Effector CD8-positive, alpha-beta T cell (primary cell): ENCODE measurements around the gene RGL4.

Experiments
- DNase-seq: peaks from one replicate; lab custom pipeline; 2025; lab: John Stamatoyannopoulos, UW

The RGL4 gene

GRCh38 chr22:23681026-23681809, 9.6 kb upstream of the RGL4 start:
- DNase-seq: no peak

- no peak for DNase-seq
Observed at GRCh38 chr22:23682077-23682476, 8.7 kb upstream of the RGL4 start.

GRCh38 chr22:23682827-23683355, 7.9 kb upstream of the RGL4 start:
- no peak for DNase-seq

- DNase-seq: no peak
Observed at GRCh38 chr22:23683545-23683944, 7.3 kb upstream of the RGL4 start.

GRCh38 chr22:23684026-23684425, 6.8 kb upstream of the RGL4 start:
- DNase-seq: no peak

GRCh38 chr22:23684561-23685031, 6.2 kb upstream of the RGL4 start:
- DNase-seq: no peak

GRCh38 chr22:23685205-23685784, 5.5 kb upstream of the RGL4 start:
- no peak for DNase-seq

GRCh38 chr22:23686416-23687024, 4.3 kb upstream of the RGL4 start:
- no peak for DNase-seq

- DNase-seq: no peak
Observed at GRCh38 chr22:23688121-23688520, 2.7 kb upstream of the RGL4 start.

- no peak for DNase-seq
Observed at GRCh38 chr22:23688571-23688970, 2.2 kb upstream of the RGL4 start.

GRCh38 chr22:23689414-23689813, 1.4 kb upstream of the RGL4 start:
- DNase-seq: no peak

- no peak for DNase-seq
Observed at GRCh38 chr22:23691748-23692423, 1.1 kb downstream of the RGL4 start.

- DNase-seq: no peak
Observed at GRCh38 chr22:23692598-23693291, 1.9 kb downstream of the RGL4 start.

- no peak for DNase-seq
Observed at GRCh38 chr22:23693979-23694680, 3.3 kb downstream of the RGL4 start.

GRCh38 chr22:23695141-23695540, 4.3 kb downstream of the RGL4 start:
- DNase-seq: no peak

- no peak for DNase-seq
Observed at GRCh38 chr22:23695571-23696325, 4.9 kb downstream of the RGL4 start.

GRCh38 chr22:23696326-23696851, 5.6 kb downstream of the RGL4 start:
- DNase-seq: peak; percentile 43

- no peak for DNase-seq
Observed at GRCh38 chr22:23697031-23697970, 6.5 kb downstream of the RGL4 start.

- DNase-seq: no peak
Observed at GRCh38 chr22:23698094-23698493, 7.3 kb downstream of the RGL4 start.
